ENCODE results near the gene RAP1GAP2.

DNA sequence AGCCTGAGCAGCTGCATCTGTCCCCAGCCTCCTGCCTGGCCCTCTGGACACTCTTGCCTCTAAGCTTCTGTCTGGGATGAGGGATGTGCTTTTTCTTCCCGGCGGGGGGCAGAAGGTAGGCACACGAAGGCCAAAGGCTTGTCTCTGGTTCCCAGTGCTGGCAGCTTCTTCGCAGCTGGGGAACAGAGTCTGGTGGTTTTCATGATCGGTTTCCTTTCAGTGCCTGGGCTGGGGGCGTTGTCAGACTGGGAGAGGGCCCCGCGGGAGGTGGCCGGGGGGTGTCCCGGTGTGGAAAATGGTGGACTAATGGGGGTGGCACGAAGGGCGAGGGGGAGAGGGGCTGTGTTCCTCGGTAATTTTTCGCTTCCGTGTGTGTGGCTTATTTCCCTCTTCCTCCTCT, 988 bp downstream of the RAP1GAP2 start:
- TF ChIP-seq CTCF (IDR thresholded peaks at IDR 0.05): no peak
- TF ChIP-seq, protein P1, sequence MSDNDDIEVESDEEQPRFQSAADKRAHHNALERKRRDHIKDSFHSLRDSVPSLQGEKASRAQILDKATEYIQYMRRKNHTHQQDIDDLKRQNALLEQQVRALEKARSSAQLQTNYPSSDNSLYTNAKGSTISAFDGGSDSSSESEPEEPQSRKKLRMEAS (CRISPR knock-in tag; IDR thresholded peaks at IDR 0.05): no peak
- no peak for TF ChIP-seq JUN (CRISPR knock-in tag; IDR thresholded peaks at IDR 0.05)
- no peak for TF ChIP-seq ZNF121 (CRISPR knock-in tag; IDR thresholded peaks at IDR 0.05)
- no peak for TF ChIP-seq FOXJ3 (CRISPR knock-in tag; IDR thresholded peaks at IDR 0.05; ENCODE audit: borderline replicate concordance)
